Osteoblast (primary cell): ENCODE measurements around the gene FUCA1. TPM values are rescaled to one million over a fixed set of nuclear protein-coding genes. Genes with fewer than 3 reads are reported as not detected.

ENCODE experiments used
- DNase-seq: peaks from one replicate; pipeline ENCODE4 v3.0.0; 2011; ENCODE audit warnings: low spot score, mixed read lengths; ENCODE audit not compliant: insufficient read length; ENCODE audit errors: missing footprints
- H2AFZ ChIP-seq: 2 replicates; pipeline ENCODE4 v1.6.0; 2011; ENCODE audit warnings: mild to moderate bottlenecking, low read length
- H3K27ac ChIP-seq: 2 replicates; pipeline ENCODE4 v1.5.1; 2011; ENCODE audit warnings: mild to moderate bottlenecking, low read depth, low read length, moderate library complexity
- H3K27me3 ChIP-seq: 2 replicates; pipeline ENCODE4 v1.6.0; 2012; ENCODE audit warnings: mild to moderate bottlenecking, control low read depth, inconsistent platforms, low read length, moderate library complexity; ENCODE audit not compliant: insufficient read depth
- H3K36me3 ChIP-seq: 2 replicates; pipeline ENCODE4 v1.5.1; 2011; ENCODE audit warnings: mild to moderate bottlenecking, low read length, control low read depth, moderate library complexity; ENCODE audit not compliant: insufficient read depth
- H3K4me1 ChIP-seq: 2 replicates; pipeline ENCODE4 v1.5.1; 2011; ENCODE audit warnings: mild to moderate bottlenecking, low read length, control low read depth, moderate library complexity; ENCODE audit not compliant: insufficient read depth
- H3K4me2 ChIP-seq: 2 replicates; pipeline ENCODE4 v1.6.0; 2011; ENCODE audit warnings: mild to moderate bottlenecking, low read length; ENCODE audit not compliant: insufficient read depth
- H3K4me3 ChIP-seq: fragments of 200-600 bp; sonication (generic); 3 replicates; pipeline ENCODE4 v1.5.1; 2012; ENCODE audit warnings: mild to moderate bottlenecking, low read length, inconsistent platforms; ENCODE audit not compliant: insufficient read depth
- H3K79me2 ChIP-seq: 2 replicates; pipeline ENCODE4 v1.6.0; 2012; ENCODE audit warnings: mild to moderate bottlenecking, low read length, control low read depth, inconsistent platforms; ENCODE audit not compliant: insufficient read depth
- H3K9me3 ChIP-seq: 2 replicates; pipeline ENCODE4 v1.5.1; 2011; ENCODE audit warnings: low read depth, low read length, control low read depth
- H4K20me1 ChIP-seq: 2 replicates; pipeline ENCODE4 v1.6.0; 2012; ENCODE audit warnings: mild to moderate bottlenecking, low read length, control low read depth; ENCODE audit not compliant: insufficient read depth
- total RNA-seq: library from RNA; depleted of rRNA; stranded (reverse); fragments of >200 nt; gene quantifications from 2 replicates; pipeline ENCODE4 v1.2.3, GENCODE V29; 2012
- TF ChIP-seq, protein P1 (sequence below): IDR thresholded peaks from 2 replicates; pipeline ENCODE4 v1.5.1; 2011; ENCODE audit warnings: mild to moderate bottlenecking, low read depth, low read length, moderate library complexity; ENCODE audit errors: extremely low read depth

Gene FUCA1
- total RNA-seq, 1 donor: 34.7 TPM

DNA sequence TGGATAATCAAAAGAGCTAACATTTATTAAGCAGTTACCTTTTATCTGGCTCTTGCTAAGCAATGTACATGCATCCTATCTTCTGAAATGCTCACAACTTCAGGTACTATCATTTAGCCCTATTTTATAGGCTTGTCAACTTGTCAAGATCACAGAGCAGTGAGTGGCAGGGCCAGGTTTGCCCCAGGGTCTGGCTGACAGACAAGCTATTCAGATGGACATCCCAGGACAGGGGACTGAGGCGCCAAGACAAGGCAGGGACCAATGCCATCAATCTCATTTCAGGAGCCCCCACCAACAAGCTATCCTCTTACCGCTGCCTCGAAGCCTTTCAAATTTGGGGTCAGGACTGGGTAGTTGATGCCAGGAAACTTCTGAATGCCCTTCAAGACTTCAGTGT lies 51.7 kb downstream of the FUCA1 start:
- Histone ChIP-seq H3K4me2 (no peak overlapping the region), H3K27me3 (no peaks in the 10 kb centered on the region), H4K20me1 (no peaks in the 10 kb centered on the region), H3K4me3 (no peak overlapping the region), H3K36me3 (peaks cover 38% of the 10 kb centered on the region), H3K79me2 (no peaks in the 10 kb centered on the region), H3K4me1 (no peaks in the 10 kb centered on the region), H2AFZ (no peak overlapping the region), H3K9me3 (no peaks in the 10 kb centered on the region), H3K27ac (no peak overlapping the region)
- DNase-seq: no peak
- TF ChIP-seq, protein P1, sequence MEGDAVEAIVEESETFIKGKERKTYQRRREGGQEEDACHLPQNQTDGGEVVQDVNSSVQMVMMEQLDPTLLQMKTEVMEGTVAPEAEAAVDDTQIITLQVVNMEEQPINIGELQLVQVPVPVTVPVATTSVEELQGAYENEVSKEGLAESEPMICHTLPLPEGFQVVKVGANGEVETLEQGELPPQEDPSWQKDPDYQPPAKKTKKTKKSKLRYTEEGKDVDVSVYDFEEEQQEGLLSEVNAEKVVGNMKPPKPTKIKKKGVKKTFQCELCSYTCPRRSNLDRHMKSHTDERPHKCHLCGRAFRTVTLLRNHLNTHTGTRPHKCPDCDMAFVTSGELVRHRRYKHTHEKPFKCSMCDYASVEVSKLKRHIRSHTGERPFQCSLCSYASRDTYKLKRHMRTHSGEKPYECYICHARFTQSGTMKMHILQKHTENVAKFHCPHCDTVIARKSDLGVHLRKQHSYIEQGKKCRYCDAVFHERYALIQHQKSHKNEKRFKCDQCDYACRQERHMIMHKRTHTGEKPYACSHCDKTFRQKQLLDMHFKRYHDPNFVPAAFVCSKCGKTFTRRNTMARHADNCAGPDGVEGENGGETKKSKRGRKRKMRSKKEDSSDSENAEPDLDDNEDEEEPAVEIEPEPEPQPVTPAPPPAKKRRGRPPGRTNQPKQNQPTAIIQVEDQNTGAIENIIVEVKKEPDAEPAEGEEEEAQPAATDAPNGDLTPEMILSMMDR: no peak

DNA sequence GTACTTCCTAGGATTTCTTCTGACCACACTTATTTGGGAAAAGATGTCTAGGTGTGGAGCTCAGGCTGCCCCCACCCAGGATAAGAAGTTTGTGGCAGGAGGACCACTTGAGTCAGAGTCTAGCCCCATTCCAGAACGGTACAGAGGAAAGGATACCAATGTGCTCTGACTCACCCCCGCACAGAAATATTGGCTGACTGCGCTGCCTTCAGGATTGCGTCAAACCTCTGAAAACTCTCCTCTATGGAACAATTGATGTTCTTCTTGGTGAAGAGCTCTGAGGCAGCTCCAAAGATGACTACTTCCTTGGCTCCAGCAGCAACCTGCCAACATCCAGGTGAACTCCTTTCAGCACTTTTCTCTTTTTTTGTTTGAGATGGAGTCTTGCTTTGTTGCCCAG lies 54.1 kb downstream of the FUCA1 start:
- Histone ChIP-seq H3K27me3 (no peaks in the 10 kb centered on the region), H3K4me3 (no peak overlapping the region), H4K20me1 (no peaks in the 10 kb centered on the region), H3K36me3 (peaks cover 38% of the 10 kb centered on the region), H3K4me1 (no peaks in the 10 kb centered on the region), H3K9me3 (no peaks in the 10 kb centered on the region), H3K4me2 (no peak overlapping the region), H2AFZ (no peak overlapping the region), H3K27ac (no peak overlapping the region), H3K79me2 (no peaks in the 10 kb centered on the region)
- TF ChIP-seq, protein P1: no peak
- DNase-seq: peak; percentile 39

DNA sequence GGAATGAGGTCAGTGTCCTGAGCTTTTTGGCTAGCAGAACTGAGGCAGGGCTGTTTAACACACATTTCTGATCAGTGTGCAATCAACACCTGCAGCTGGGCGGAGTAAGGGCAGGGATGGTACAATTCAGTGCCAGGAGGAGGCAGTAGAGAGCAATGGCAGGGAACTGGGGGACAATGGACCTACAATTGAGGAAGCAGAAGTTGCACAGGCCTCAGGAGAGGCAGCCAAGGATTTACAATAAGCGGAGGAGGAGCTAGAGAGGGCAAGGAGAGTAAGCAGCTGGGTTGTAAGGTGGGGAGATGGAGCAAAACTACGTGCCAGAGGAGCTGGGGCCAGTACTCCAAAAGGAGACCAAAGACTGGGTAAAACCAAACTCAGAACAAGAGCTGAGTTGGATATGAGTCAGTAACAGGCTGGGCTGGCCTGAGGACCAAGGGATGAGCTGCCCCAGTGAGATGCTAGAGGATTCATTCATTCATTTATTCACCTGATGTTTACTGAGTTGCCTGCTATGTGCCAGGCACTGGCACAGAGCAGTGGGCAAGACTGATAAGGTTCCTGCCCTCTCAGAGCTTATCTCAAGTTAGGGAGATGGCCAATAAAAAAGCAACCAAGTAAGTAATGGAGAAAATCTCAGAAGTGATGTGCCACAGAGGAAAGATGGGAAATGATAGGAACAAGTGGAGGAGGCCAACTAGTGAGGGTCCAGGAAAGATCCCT lies 57.1 kb downstream of the FUCA1 start:
- Histone ChIP-seq H3K27ac (no peak overlapping the region), H3K4me1 (no peaks in the 10 kb centered on the region), H4K20me1 (no peaks in the 10 kb centered on the region), H3K4me2 (no peak overlapping the region), H3K9me3 (no peaks in the 10 kb centered on the region), H2AFZ (no peak overlapping the region), H3K36me3 (peaks cover 32% of the 10 kb centered on the region), H3K4me3 (no peak overlapping the region), H3K27me3 (no peaks in the 10 kb centered on the region), H3K79me2 (no peaks in the 10 kb centered on the region)
- TF ChIP-seq, protein P1: peak; percentile 70
- DNase-seq: peak; percentile 54

DNA sequence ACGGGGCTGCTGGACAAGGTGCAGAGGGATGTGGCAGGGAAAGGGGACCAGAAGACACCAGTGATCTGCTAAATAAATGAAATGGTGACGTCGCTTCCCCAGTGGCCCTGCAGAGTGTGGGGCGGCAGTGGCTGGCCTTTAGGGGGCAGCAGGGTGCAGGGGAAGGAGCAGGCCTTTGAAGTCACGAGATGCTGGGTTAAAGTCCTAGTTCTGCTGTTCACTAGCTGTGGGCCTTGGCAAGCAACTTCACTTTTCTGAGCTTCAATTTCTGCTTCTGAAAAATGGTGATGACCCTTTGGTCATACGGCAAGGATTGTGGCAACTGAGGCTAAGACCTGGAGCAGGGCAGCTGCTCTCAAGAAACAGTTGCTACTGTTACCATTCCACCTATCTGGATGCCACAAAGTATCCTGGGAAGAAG lies 58.3 kb downstream of the FUCA1 start:
- Histone ChIP-seq H3K36me3 (peaks cover 28% of the 10 kb centered on the region), H3K79me2 (no peaks in the 10 kb centered on the region), H2AFZ (no peak overlapping the region), H3K4me2 (no peak overlapping the region), H3K27me3 (no peaks in the 10 kb centered on the region), H4K20me1 (no peaks in the 10 kb centered on the region), H3K27ac (no peak overlapping the region), H3K4me1 (no peaks in the 10 kb centered on the region), H3K4me3 (no peak overlapping the region), H3K9me3 (no peaks in the 10 kb centered on the region)
- peak; percentile 92 for DNase-seq
- TF ChIP-seq, protein P1: peak; percentile 87
